Lower leg skin (tissue), 4 donors: ENCODE data around the gene CCL2. TPM values are rescaled to one million over a fixed set of nuclear protein-coding genes. Genes with fewer than 3 reads are reported as not detected.

Source experiments
- DNase-seq, 2 donors: peaks; one replicate each; pipeline ENCODE4 v3.0.0-alpha.2; 2019; ENCODE audit warnings: low spot score in 2 of 2
- H3K4me3 ChIP-seq: fragments of 200-600 bp; sonication (generic); 2 replicates; pipeline ENCODE4 v1.5.1; 2017; ENCODE audit warnings: mild to moderate bottlenecking, low read depth; ENCODE audit not compliant: poor library complexity, severe bottlenecking
- CTCF ChIP-seq, 3 donors: fragments of 450-650 bp; IDR thresholded peaks; one replicate each; pipeline ENCODE4 v1.5.1; 2016; ENCODE audit warnings: antibody characterized with exemption in 3 of 3, mild to moderate bottlenecking in 3 of 3, moderate library complexity in 2 of 3
- POLR2A ChIP-seq, 2 donors: fragments of 450-650 bp; IDR thresholded peaks; one replicate each; pipeline ENCODE4 v1.6.1; 2016 to 2017; ENCODE audit warnings: antibody characterized with exemption in 2 of 2, mild to moderate bottlenecking in 1 of 2, moderate library complexity in 1 of 2
- WGBS, 2 donors: methylation state at CpG; one replicate each; pipeline ENCODE4 v1.1.5; 2018; 5-methylcytosine and 5-hydroxymethylcytosine counted together
- intact Hi-C: fragments of 100-400 bp; cut with DNase I; formaldehyde crosslinking; loops from one replicate; pipeline ENCODE4 v1.15.0; 2023; ENCODE audit warnings: low total_unique reads
- total RNA-seq, 4 donors: library from RNA; depleted of rRNA; stranded (reverse); fragments of >200 nt; gene quantifications; one replicate each; pipeline ENCODE4 v1.1.0, GENCODE V29; 2016

The CCL2 gene
- total RNA-seq, 4 donors from 2014 or later: 1.8 to 13.1 (median 7.0) TPM

- intact Hi-C loops: no loop called here
- TF ChIP-seq POLR2A (IDR thresholded peaks at IDR 0.05) (no peak), CTCF (IDR thresholded peaks at IDR 0.05) (no peak)
- H3K4me3 ChIP-seq: no peak overlapping the region
- no peak for DNase-seq
Measured at GRCh38 chr17:34259146-34259545, 4.1 kb downstream of the CCL2 start.

GRCh38 chr17:34260861-34261260 lies 5.8 kb downstream of the CCL2 start:
- intact Hi-C loops: no loop called here
- TF ChIP-seq CTCF (IDR thresholded peaks at IDR 0.05) (no peak), POLR2A (IDR thresholded peaks at IDR 0.05) (no peak)
- no peak for DNase-seq
- H3K4me3 ChIP-seq: no peak overlapping the region
- WGBS, 2 donors: 22 to 28% methylated on average over 4 of the region's 4 CpGs

GRCh38 chr17:34261568-34262337 lies 6.7 kb downstream of the CCL2 start:
- 75 to 85% methylated on average over 5 of the region's 5 CpGs for WGBS, 2 donors
- intact Hi-C loops: no loop called here
- no peak overlapping the region for H3K4me3 ChIP-seq
- no peak for DNase-seq
- TF ChIP-seq POLR2A (IDR thresholded peaks at IDR 0.05) (no peak), CTCF (IDR thresholded peaks at IDR 0.05) (no peak)

GRCh38 chr17:34265711-34266110 lies 10.6 kb downstream of the CCL2 start:
- no peak for TF ChIP-seq CTCF (IDR thresholded peaks at IDR 0.05)
- TF ChIP-seq POLR2A (IDR thresholded peaks at IDR 0.05): no peak
- H3K4me3 ChIP-seq: no peak overlapping the region
- 47 to 61% methylated on average over 3 of the region's 3 CpGs for WGBS, 2 donors
- intact Hi-C loops: no loop called here
- DNase-seq: no peak

GRCh38 chr17:34269969-34270368 lies 14.9 kb downstream of the CCL2 start, which contains the start of gene CCL7:
Gene CCL7, plus strand, starts transcription at chr17:34270221. Its CDS starts 70 bp downstream, at chr17:34270291.
- TF ChIP-seq CTCF (IDR thresholded peaks at IDR 0.05): no peak
- no peak for TF ChIP-seq POLR2A (IDR thresholded peaks at IDR 0.05)
- no peak within 1 kb of the TSS for H3K4me3 ChIP-seq
- WGBS, 2 donors: 11 to 12% methylated on average over 1 of the region's 1 CpG
- DNase-seq: no peak
- intact Hi-C loops: no loop called here

- no peak overlapping the region for H3K4me3 ChIP-seq
- no peak for DNase-seq
- TF ChIP-seq POLR2A (IDR thresholded peaks at IDR 0.05) (no peak), CTCF (IDR thresholded peaks at IDR 0.05) (no peak)
- 0% methylated on average over 1 of the region's 1 CpG for WGBS, 2 donors
- intact Hi-C loops: no loop called here
Measured at GRCh38 chr17:34275881-34276280, 20.8 kb downstream of the CCL2 start.
